Hepatocyte (in vitro differentiated cells): ENCODE measurements around the gene PRPF4.

Experiments
- CTCF ChIP-seq: fragments of 200-600 bp; sonication (generic); IDR thresholded peaks from 2 replicates; pipeline ENCODE4 v1.5.1; 2016; ENCODE audit warnings: antibody characterized with exemption, mild to moderate bottlenecking; ENCODE audit not compliant: poor library complexity
- EZH2 ChIP-seq: fragments of 200-600 bp; sonication (generic); IDR thresholded peaks from 2 replicates; pipeline ENCODE4 v1.6.1; 2016; ENCODE audit warnings: antibody characterized with exemption, mild to moderate bottlenecking, borderline replicate concordance
- EZH2phosphoT487 ChIP-seq: fragments of 200-600 bp; sonication (generic); IDR thresholded peaks from one replicate; pipeline ENCODE4 v1.6.1; 2018; ENCODE audit warnings: antibody characterized with exemption, mild to moderate bottlenecking, low read depth, moderate library complexity; ENCODE audit not compliant: unreplicated experiment, severe bottlenecking

GRCh38 chr9:113298924-113299770, 23.7 kb downstream of the PRPF4 start:
- no peak for TF ChIP-seq EZH2phosphoT487
- TF ChIP-seq CTCF, result no peak
- no peak for TF ChIP-seq EZH2
